PC-3 (cell line): ENCODE results near the gene SCAP. TPM values are rescaled to one million over a fixed set of nuclear protein-coding genes. Genes with fewer than 3 reads are reported as not detected.

Experiments used
- ATAC-seq: fragments of 200-7000 bp; cut with Tn5 transposase; 2 replicates; pipeline ENCODE4 v1.9.1; 2020; ENCODE audit warnings: mild to moderate bottlenecking, moderate library complexity
- BruUV-seq: library from RNA; stranded (reverse); fragments of 400-500 nt; replicated peaks from 2 replicates; lab custom pipeline; 2021; lab: Mats Ljungman, UMichigan
- CTCF ChIA-PET: fragments of 300-600 bp; sonication (Branson Sonifier 250); formaldehyde crosslinking; loops from one replicate; lab custom pipeline; 2022; ENCODE audit warnings: antibody characterized with exemption; lab: Charles Lee
- POLR2A ChIA-PET: fragments of 300-600 bp; sonication (Branson Sonifier 250); formaldehyde crosslinking; loops from one replicate; lab custom pipeline; 2022; ENCODE audit warnings: antibody characterized with exemption; ENCODE audit not compliant: unreplicated experiment; lab: Charles Lee
- DNase-seq: peaks from one replicate; pipeline ENCODE4 v3.0.0-alpha.2; 2015
- H2AFZ ChIP-seq: fragments of 300-600 bp; sonication (generic); 2 replicates; pipeline ENCODE4 v1.6.0; 2016; ENCODE audit warnings: antibody characterized with exemption, low read length
- H3F3A ChIP-seq: fragments of 300-600 bp; sonication (generic); one replicate; pipeline ENCODE4 v1.6.0; 2017; ENCODE audit warnings: antibody characterized with exemption, low read length, control low read depth, mild to moderate bottlenecking; ENCODE audit not compliant: unreplicated experiment
- H3K27ac ChIP-seq: fragments of 300-600 bp; sonication (generic); 2 replicates; pipeline ENCODE4 v1.5.1; 2016; ENCODE audit warnings: mild to moderate bottlenecking, low read length
- H3K27me3 ChIP-seq: fragments of 300-600 bp; sonication (generic); 2 replicates; pipeline ENCODE4 v1.6.1; 2016; ENCODE audit warnings: low read length, mixed read lengths
- H3K36me3 ChIP-seq: fragments of 300-600 bp; sonication (generic); 2 replicates; pipeline ENCODE4 v1.6.1; 2016; ENCODE audit warnings: low read depth, mixed run types, low read length, mixed read lengths
- H3K4me1 ChIP-seq: fragments of 300-600 bp; sonication (generic); 2 replicates; pipeline ENCODE4 v1.5.1; 2016; ENCODE audit warnings: low read length; ENCODE audit not compliant: insufficient read depth
- H3K4me2 ChIP-seq: fragments of 300-600 bp; sonication (generic); 2 replicates; pipeline ENCODE4 v1.6.0; 2016; ENCODE audit warnings: low read length
- H3K4me3 ChIP-seq: fragments of 300-600 bp; sonication (generic); 2 replicates; pipeline ENCODE4 v1.5.1; 2016; ENCODE audit warnings: mild to moderate bottlenecking, low read length, mixed read lengths
- H3K79me2 ChIP-seq: fragments of 300-600 bp; sonication (generic); 2 replicates; pipeline ENCODE4 v1.6.1; 2017; ENCODE audit warnings: low read length, mixed read lengths
- H3K9ac ChIP-seq: fragments of 300-600 bp; sonication (generic); 2 replicates; pipeline ENCODE4 v1.6.0; 2016; ENCODE audit warnings: mild to moderate bottlenecking, low read length
- H3K9me2 ChIP-seq: fragments of 300-600 bp; sonication (generic); replicated peaks from 2 replicates; pipeline ENCODE4 v1.6.1; 2016; ENCODE audit warnings: mixed run types, low read length, mixed read lengths
- H3K9me3 ChIP-seq: fragments of 300-600 bp; sonication (generic); 2 replicates; pipeline ENCODE4 v1.6.1; 2016; ENCODE audit warnings: low read length, mixed read lengths
- H4K20me1 ChIP-seq: fragments of 300-600 bp; sonication (generic); 2 replicates; pipeline ENCODE4 v1.6.1; 2016; ENCODE audit warnings: low read length, mixed read lengths
- EZH2 ChIP-seq: fragments of 300-600 bp; sonication (generic); IDR thresholded peaks from one replicate; pipeline ENCODE4 v1.6.1; 2017; ENCODE audit warnings: antibody characterized with exemption, mild to moderate bottlenecking, low read length; ENCODE audit not compliant: unreplicated experiment
- EZH2phosphoT487 ChIP-seq: fragments of 300-600 bp; sonication (generic); IDR thresholded peaks from 2 replicates; pipeline ENCODE4 v1.6.1; 2018; ENCODE audit warnings: mild to moderate bottlenecking, antibody characterized with exemption, low read length, borderline replicate concordance
- intact Hi-C: fragments of 100-400 bp; cut with micrococcal nuclease; formaldehyde crosslinking; loops from 2 replicates; pipeline ENCODE4 v1.9.0; 2023
- total RNA-seq: library from RNA; depleted of rRNA; stranded (reverse); fragments of >200 nt; gene quantifications from 2 replicates; pipeline ENCODE4 v1.2.3, GENCODE V29; 2014
- TF ChIP-seq, protein P1 (sequence below): fragments of 300-600 bp; sonication (generic); conservative IDR thresholded peaks from 2 replicates; pipeline ENCODE4 v1.5.1; 2017; ENCODE audit warnings: antibody characterized with exemption, low read depth, mild to moderate bottlenecking, low read length

The SCAP gene
- total RNA-seq, 1 experiment from 2014 or later: 84.7 TPM

- no peak for DNase-seq
- TF ChIP-seq EZH2 (no peak), EZH2phosphoT487 (no peak)
- TF ChIP-seq, protein P1, sequence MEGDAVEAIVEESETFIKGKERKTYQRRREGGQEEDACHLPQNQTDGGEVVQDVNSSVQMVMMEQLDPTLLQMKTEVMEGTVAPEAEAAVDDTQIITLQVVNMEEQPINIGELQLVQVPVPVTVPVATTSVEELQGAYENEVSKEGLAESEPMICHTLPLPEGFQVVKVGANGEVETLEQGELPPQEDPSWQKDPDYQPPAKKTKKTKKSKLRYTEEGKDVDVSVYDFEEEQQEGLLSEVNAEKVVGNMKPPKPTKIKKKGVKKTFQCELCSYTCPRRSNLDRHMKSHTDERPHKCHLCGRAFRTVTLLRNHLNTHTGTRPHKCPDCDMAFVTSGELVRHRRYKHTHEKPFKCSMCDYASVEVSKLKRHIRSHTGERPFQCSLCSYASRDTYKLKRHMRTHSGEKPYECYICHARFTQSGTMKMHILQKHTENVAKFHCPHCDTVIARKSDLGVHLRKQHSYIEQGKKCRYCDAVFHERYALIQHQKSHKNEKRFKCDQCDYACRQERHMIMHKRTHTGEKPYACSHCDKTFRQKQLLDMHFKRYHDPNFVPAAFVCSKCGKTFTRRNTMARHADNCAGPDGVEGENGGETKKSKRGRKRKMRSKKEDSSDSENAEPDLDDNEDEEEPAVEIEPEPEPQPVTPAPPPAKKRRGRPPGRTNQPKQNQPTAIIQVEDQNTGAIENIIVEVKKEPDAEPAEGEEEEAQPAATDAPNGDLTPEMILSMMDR: no peak
Measured at GRCh38 chr3:47407896-47408838, 67.6 kb downstream of the SCAP start.

DNA sequence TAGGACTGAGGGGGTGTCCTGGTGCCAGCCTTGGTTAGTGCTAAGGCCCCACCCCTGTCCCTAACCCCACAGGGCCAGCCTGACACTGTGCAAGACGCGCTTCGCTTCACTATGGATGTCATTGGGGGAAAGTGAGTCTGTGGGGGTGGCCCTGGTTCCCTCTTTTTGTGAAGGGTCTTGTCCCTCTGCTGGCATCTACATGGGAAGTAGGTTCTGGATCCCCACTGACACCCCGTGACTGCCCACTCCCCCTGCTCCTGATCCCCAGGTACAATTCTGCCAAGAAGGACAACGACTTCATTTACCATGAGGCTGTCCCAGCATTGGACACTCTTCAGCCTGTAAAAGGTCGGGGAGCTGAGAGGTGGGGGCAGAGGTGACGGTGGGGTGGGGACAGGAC is 68.5 kb downstream of the SCAP start:
- DNase-seq (no peak), ATAC-seq (no peak)
- peaks cover 8% of the 10 kb centered on the region; the same call in 1 of the 2 replicates for H3K79me2 ChIP-seq
- ChIA-PET POLR2A (no interaction called here), CTCF (interaction anchor here (0.5 kb wide), 1 partner anchor 85 kb away, joined by 3 read pairs; no protein-coding TSS in a partner anchor)
- no peak overlapping the region for H3K9ac ChIP-seq
- no peaks in the 10 kb centered on the region for H3K4me1 ChIP-seq
- no peak overlapping the region for H3K4me2 ChIP-seq
- H3K27ac ChIP-seq: no peak overlapping the region
- no TSS peak for BruUV-seq
- H3F3A ChIP-seq: no peaks in the 10 kb centered on the region
- TF ChIP-seq, protein P1: no peak
- TF ChIP-seq EZH2phosphoT487 (no peak), EZH2 (no peak)
- peaks cover 4% of the 10 kb centered on the region; the same call in 1 of the 2 replicates for H4K20me1 ChIP-seq
- intact Hi-C loops: no loop called here
- no peaks in the 10 kb centered on the region for H3K27me3 ChIP-seq
- H2AFZ ChIP-seq: no peak overlapping the region
- H3K9me2 ChIP-seq: no peaks in the 10 kb centered on the region
- no peak overlapping the region for H3K4me3 ChIP-seq
- H3K9me3 ChIP-seq: no peaks in the 10 kb centered on the region
- H3K36me3 ChIP-seq: peaks cover 25% of the 10 kb centered on the region; the same call in 1 of the 2 replicates

More at GRCh38 chr3:47407896-47408838, 67.6 kb downstream of the SCAP start:
- intact Hi-C loops: no loop called here
- Histone ChIP-seq H3F3A (no peaks in the 10 kb centered on the region), H3K4me2 (no peak overlapping the region), H3K27me3 (no peaks in the 10 kb centered on the region), H3K4me1 (no peaks in the 10 kb centered on the region), H3K9ac (no peak overlapping the region), H3K36me3 (peaks cover 35% of the 10 kb centered on the region; the same call in 1 of the 2 replicates), H3K79me2 (peaks cover 8% of the 10 kb centered on the region; the same call in 1 of the 2 replicates), H3K9me2 (no peaks in the 10 kb centered on the region), H3K9me3 (no peaks in the 10 kb centered on the region), H4K20me1 (peaks cover 4% of the 10 kb centered on the region; the same call in 1 of the 2 replicates), H2AFZ (no peak overlapping the region), H3K4me3 (no peak overlapping the region), H3K27ac (no peak overlapping the region)
- ChIA-PET POLR2A (no interaction called here), CTCF (interaction anchor here (1.0 kb wide), 1 partner anchor 13 kb away, joined by 3 read pairs; no protein-coding TSS in a partner anchor)
- no peak for ATAC-seq
- BruUV-seq: no TSS peak
